Astrocyte of the spinal cord (primary cell): ENCODE results near the gene FAM170B.

ENCODE experiments used
- DNase-seq: peaks from one replicate; pipeline ENCODE4 v3.0.0; 2011; ENCODE audit warnings: low read depth, low spot score
- H3K4me3 ChIP-seq: 2 replicates; pipeline ENCODE4 v1.5.1; 2011; ENCODE audit warnings: low read depth, mild to moderate bottlenecking, low read length, moderate library complexity
- CTCF ChIP-seq: IDR thresholded peaks from 2 replicates; pipeline ENCODE4 v1.5.1; 2012; ENCODE audit warnings: low read depth, mild to moderate bottlenecking, low read length, inconsistent platforms
- in situ Hi-C: cut with HindIII; loops from 2 replicates; pipeline ENCODE4 v1.10.0; 2017; ENCODE audit warnings: low sequenced_read_pairs

Gene FAM170B

GRCh38 chr10:49107887-49108267, 25.9 kb downstream of the FAM170B start:
- in situ Hi-C loops: no loop called here
- H3K4me3 ChIP-seq: no peak overlapping the region
- no peak for TF ChIP-seq CTCF
- no peak for DNase-seq

GRCh38 chr10:49107111-49107886, 26.5 kb downstream of the FAM170B start:
- in situ Hi-C loops: no loop called here
- no peak overlapping the region for H3K4me3 ChIP-seq
- TF ChIP-seq CTCF: no peak
- no peak for DNase-seq

- TF ChIP-seq CTCF: no peak
- in situ Hi-C loops: no loop called here
- no peak overlapping the region for H3K4me3 ChIP-seq
- no peak for DNase-seq
Measured at GRCh38 chr10:49106451-49106850, 27.4 kb downstream of the FAM170B start.

GRCh38 chr10:49105076-49105475, 28.7 kb downstream of the FAM170B start:
- in situ Hi-C loops: no loop called here
- no peak for DNase-seq
- no peak overlapping the region for H3K4me3 ChIP-seq
- TF ChIP-seq CTCF: no peak

- no peak for TF ChIP-seq CTCF
- in situ Hi-C loops: no loop called here
- H3K4me3 ChIP-seq: no peak overlapping the region
- DNase-seq: no peak
Measured at GRCh38 chr10:49104323-49104722, 29.5 kb downstream of the FAM170B start.

- in situ Hi-C loops: no loop called here
- DNase-seq: no peak
- no peak overlapping the region for H3K4me3 ChIP-seq
- TF ChIP-seq CTCF: no peak
Measured at GRCh38 chr10:49103761-49104160, 30.1 kb downstream of the FAM170B start.
